ENCODE data around the gene SMIM38. TPM values are rescaled to one million over a fixed set of nuclear protein-coding genes. Genes with fewer than 3 reads are reported as not detected.

SMIM38 gene
- total and polyA plus RNA-seq, 10 donors = 0.02 to 2.0 (median 0.93) TPM

DNA sequence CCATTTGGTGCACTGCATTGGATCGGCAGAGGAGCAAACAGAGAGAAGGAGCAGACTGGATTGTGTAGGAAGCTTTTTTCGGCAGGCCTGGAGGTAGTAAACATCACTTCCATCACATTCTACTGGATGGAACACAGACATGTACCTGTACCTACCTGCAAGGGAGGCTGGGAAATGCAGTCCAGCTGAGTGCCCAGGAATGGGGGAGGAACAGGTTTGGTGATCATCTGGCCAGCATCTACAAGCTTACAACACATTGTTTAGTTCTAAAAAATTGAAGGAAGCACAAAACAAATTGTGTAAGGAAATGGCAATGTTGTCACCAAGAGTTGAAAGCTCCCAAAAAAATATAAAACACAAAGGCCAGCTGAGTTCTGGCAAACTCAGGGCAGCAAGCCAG, 19.1 kb downstream of the SMIM38 start:
- Histone ChIP-seq H3K27ac (no peak overlapping the region), H3K4me1 (no peaks in the 10 kb centered on the region), H3K9me3 (peaks cover 0 to 20% (median 9%) of the 10 kb centered on the region in 8 donors), H3K36me3 (no peaks in the 10 kb centered on the region), H3K27me3 (replicated peaks in 1 of 7) (peaks cover 0 to 8% (median 0%) of the 10 kb centered on the region in 7 donors), H3K4me3 (no peak overlapping the region)
- intact Hi-C loops (cut with DNase I; ENCODE audit: low total_unique reads) = no loop called here
- TF ChIP-seq POLR2A (IDR thresholded peaks at IDR 0.05) (no peak), POLR2AphosphoS5 (IDR thresholded peaks at IDR 0.05) (no peak)
- DNase-seq = peak; percentile 17
- WGBS, 5 donors = 88 to 95% (median 93%) methylated on average over 2 of the region's 2 CpGs

DNA sequence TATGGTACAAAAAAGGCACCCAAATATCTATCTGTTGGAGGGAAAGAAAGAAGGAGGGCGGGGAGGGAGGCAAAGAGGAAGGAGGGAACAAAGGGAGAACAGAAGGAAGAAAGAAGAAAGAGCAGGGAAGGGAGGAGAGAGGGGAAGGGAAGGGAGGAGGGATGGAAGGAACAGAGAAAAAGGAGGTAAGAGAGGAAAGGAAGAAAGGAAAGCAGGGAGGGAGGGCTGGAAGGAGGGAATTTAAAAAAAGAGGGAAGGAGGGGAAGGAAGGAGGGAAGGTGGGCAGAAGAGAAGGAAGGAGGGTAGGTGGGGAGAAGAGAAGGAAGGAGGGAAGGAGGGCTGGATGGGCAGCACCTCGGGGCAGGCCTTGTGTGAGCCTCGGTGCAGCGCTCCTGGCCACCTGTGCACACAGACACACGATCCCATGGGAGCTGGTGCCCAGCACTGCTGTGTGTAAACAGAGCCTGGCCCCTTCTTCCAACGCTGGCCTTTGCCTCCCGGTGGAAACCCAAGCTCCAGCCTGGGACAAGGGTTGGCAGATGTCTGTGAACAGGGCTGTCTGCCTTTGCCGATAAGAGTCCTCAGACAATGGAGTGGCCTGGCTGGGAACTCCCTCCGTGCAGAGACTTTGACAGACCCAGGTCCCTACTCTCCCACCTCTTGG, 23.2 kb downstream of the SMIM38 start:
- Histone ChIP-seq H3K36me3 (no peaks in the 10 kb centered on the region), H3K27ac (no peak overlapping the region), H3K9me3 (peaks cover 0 to 29% (median 9%) of the 10 kb centered on the region in 8 donors), H3K27me3 (replicated peaks in 1 of 7) (peaks cover 0 to 8% (median 0%) of the 10 kb centered on the region in 7 donors), H3K4me1 (no peaks in the 10 kb centered on the region), H3K4me3 (no peak overlapping the region)
- 78 to 95% (median 89%) methylated on average over 9 of the region's 9 CpGs for WGBS, 5 donors
- intact Hi-C loops (cut with DNase I; ENCODE audit: low total_unique reads) = no loop called here
- DNase-seq = no peak
- TF ChIP-seq POLR2A (IDR thresholded peaks at IDR 0.05) (no peak), POLR2AphosphoS5 (IDR thresholded peaks at IDR 0.05) (no peak)
- TF ChIP-seq, protein P1, sequence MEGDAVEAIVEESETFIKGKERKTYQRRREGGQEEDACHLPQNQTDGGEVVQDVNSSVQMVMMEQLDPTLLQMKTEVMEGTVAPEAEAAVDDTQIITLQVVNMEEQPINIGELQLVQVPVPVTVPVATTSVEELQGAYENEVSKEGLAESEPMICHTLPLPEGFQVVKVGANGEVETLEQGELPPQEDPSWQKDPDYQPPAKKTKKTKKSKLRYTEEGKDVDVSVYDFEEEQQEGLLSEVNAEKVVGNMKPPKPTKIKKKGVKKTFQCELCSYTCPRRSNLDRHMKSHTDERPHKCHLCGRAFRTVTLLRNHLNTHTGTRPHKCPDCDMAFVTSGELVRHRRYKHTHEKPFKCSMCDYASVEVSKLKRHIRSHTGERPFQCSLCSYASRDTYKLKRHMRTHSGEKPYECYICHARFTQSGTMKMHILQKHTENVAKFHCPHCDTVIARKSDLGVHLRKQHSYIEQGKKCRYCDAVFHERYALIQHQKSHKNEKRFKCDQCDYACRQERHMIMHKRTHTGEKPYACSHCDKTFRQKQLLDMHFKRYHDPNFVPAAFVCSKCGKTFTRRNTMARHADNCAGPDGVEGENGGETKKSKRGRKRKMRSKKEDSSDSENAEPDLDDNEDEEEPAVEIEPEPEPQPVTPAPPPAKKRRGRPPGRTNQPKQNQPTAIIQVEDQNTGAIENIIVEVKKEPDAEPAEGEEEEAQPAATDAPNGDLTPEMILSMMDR (IDR thresholded peaks at IDR 0.05 in 8 of 11, conservative IDR thresholded peaks at IDR 0.05 in 3 of 11) = no peak

DNA sequence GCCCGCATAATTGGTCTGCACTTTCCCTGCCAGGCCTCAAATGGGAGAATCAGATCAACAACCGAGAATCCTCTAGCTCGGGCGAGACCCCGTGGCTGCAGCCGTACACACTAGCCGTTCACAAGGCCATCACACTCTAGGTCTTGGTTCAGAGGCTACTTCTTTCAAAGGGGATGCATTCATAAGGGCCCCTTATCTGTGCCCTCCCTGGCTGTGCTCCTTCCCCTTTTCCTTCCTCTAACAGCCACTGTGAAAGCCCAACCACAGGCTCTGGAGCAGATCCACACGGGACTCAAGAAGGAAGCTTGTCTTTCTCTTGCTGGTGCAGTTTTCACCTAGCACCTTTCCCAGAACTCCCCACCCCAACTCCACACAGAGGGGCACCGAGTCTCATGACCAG, 24.5 kb downstream of the SMIM38 start:
- no peak overlapping the region for H3K27ac ChIP-seq
- DNase-seq = no peak
- H3K4me3 ChIP-seq = no peak overlapping the region
- intact Hi-C loops (cut with DNase I; ENCODE audit: low total_unique reads) = no loop called here
- peaks cover 0 to 18% (median 3%) of the 10 kb centered on the region in 8 donors for H3K9me3 ChIP-seq
- no peaks in the 10 kb centered on the region for H3K4me1 ChIP-seq
- no peaks in the 10 kb centered on the region for H3K36me3 ChIP-seq
- 37 to 61% (median 51%) methylated on average over 8 to 9 of the region's 9 CpGs for WGBS, 5 donors
- peaks cover 0 to 8% (median 0%) of the 10 kb centered on the region in 7 donors for H3K27me3 ChIP-seq (replicated peaks in 1 of 7)
- TF ChIP-seq, protein P1 (IDR thresholded peaks at IDR 0.05 in 8 of 11, conservative IDR thresholded peaks at IDR 0.05 in 3 of 11) = no peak
- TF ChIP-seq POLR2AphosphoS5 (IDR thresholded peaks at IDR 0.05) (no peak), POLR2A (IDR thresholded peaks at IDR 0.05) (no peak)

DNA sequence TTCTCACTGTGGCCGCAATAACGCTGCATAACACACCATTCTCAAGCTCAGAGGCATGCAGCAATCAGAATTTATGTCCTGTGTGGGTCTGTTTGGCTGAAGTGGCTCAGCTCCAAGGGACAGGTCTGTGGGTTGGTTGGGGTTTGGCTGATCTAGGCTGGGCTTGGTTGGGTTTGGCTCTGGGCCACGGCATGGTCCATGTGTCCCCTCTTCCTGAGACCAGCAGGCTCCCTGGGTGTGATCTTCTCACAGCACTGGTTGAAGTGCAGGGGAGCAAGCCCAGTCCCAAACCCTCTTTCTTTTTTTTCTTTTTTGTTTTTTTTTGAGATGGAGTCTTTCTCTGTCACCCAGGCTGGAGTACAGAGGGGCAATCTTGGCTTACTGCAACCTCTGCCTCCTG, 25.0 kb downstream of the SMIM38 start:
- H3K9me3 ChIP-seq = peaks cover 0 to 14% (median 0%) of the 10 kb centered on the region in 8 donors
- no peak for DNase-seq
- no peaks in the 10 kb centered on the region for H3K36me3 ChIP-seq
- H3K4me3 ChIP-seq = no peak overlapping the region
- no peak overlapping the region for H3K27ac ChIP-seq
- intact Hi-C loops (cut with DNase I; ENCODE audit: low total_unique reads) = no loop called here
- peaks cover 0 to 8% (median 0%) of the 10 kb centered on the region in 7 donors for H3K27me3 ChIP-seq (replicated peaks in 1 of 7)
- H3K4me1 ChIP-seq = no peaks in the 10 kb centered on the region
- TF ChIP-seq POLR2A (IDR thresholded peaks at IDR 0.05) = no peak
- no peak for TF ChIP-seq POLR2AphosphoS5 (IDR thresholded peaks at IDR 0.05)
- TF ChIP-seq, protein P1 (IDR thresholded peaks at IDR 0.05 in 8 of 11, conservative IDR thresholded peaks at IDR 0.05 in 3 of 11) = no peak
- WGBS, 5 donors = 69 to 94% (median 84%) methylated on average over 3 of the region's 3 CpGs

All from spleen (tissue), 11 donors.